HG03354 (cell line): ENCODE measurements around the gene CDC123.
A peak's percentile ranks its signal among the peaks of the same experiment; 100 is the strongest.
"Not testable (repeated sequence)": the region's sequence is repeated elsewhere in the genome, so short reads cannot be mapped to it uniquely, and the experiment has no call there.

ENCODE experiments used
- ATAC-seq: cut with Tn5 transposase; IDR thresholded peaks from one replicate; pipeline ENCODE4 v1.9.1; 2021; ENCODE audit warnings: mild to moderate bottlenecking; ENCODE audit not compliant: unreplicated experiment, poor library complexity, severe bottlenecking

CDC123 gene, protein sequence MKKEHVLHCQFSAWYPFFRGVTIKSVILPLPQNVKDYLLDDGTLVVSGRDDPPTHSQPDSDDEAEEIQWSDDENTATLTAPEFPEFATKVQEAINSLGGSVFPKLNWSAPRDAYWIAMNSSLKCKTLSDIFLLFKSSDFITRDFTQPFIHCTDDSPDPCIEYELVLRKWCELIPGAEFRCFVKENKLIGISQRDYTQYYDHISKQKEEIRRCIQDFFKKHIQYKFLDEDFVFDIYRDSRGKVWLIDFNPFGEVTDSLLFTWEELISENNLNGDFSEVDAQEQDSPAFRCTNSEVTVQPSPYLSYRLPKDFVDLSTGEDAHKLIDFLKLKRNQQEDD

DNA sequence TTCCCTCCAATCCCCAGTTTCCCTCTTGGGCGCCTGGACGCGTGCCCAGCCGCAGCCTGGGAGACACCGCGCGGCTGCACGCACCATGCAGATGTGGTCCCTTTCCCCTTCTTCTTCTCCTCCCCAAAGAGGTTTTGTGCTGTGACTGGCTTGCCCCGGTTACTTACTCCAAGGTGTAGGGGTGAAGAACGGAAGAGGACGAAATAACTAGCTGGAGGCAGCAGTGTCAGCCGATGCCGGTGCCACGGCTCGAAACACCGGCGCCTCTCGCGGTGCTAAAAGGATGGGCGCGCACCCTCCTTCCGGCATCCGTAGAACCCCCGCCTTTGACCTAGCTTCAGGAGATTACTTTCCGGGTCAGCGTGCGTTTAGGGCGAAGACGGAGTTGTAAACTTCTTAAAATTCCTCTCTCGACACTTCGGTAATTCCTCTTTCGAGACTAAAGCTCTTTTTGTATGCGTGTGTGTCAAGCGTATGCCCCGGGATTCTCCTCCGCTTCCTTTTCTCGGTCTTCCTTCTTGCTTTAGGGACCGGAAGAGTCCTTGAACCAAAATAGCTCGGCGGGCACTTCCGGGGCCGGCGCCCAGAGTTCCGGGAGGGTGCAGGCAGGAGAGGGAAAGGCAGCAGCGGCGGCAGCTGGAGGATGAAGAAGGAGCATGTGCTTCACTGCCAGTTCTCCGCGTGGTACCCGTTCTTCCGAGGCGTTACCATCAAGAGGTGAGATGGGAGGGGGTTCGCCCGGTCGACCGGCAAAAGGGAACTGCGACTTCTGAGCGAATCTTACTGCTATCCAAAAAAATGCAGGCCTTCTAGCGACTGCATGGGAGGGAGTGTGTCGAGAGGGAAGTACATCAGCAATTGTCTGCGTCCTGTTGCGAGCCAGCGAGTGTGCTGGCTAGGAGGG lies at the start of gene CDC123, which contains the start of gene NUDT5:
TSS of gene CDC123 (plus strand) at position 586 of the 904 bp plus-strand sequence. CDS start at position 644, 58 bp downstream.
TSS of gene NUDT5 (minus strand) at position 289 of the 904 bp plus-strand sequence. CDS start 9,600 bp downstream, outside the sequence.
- ATAC-seq = peak; percentile 95

GRCh38 chr10:12150163-12150562 lies 45.8 kb upstream of the CDC123 start:
- no peak for ATAC-seq

DNA sequence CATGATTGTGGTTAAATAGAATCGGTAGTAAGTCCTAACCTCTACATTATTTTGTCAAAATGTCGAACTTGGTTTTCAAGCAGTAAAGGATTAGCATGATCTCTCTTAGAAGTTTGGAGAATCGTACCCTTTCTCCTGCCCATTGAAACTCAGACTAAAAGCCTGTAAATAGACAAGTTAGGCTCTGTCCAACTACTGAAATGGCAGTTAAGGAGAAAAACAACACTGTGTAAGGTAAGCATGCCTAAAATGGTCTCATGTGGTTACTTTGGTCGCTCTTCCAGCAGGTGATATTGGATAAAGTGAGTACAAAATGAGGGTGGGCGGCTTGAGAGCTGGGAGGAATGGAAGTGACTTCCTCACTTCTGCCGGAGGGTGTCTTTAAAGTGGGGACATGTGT lies 41.5 kb upstream of the CDC123 start:
- ATAC-seq = no peak

GRCh38 chr10:12156367-12157123 lies 39.4 kb upstream of the CDC123 start:
- no peak for ATAC-seq

GRCh38 chr10:12158111-12158510 lies 37.9 kb upstream of the CDC123 start:
- ATAC-seq = no peak

DNA sequence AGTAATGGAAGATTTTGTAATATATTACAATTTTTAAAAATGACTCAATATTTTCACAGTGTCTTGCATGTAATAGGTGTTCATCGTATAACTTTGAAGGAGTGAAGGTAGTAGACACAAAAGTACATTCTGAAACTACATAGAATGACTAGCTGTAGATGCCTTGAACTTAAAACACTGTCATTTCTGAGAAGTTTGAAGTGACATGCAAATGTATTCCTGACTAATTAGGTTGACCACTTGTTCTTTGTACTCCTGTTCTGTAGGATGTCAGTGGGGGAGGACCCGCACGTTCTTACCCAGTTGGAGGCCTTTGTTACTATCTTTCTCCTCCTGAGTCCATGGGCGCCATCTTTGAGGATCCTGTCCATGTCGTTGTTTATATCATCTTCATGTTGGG lies 35.3 kb upstream of the CDC123 start:
- no peak for ATAC-seq

DNA sequence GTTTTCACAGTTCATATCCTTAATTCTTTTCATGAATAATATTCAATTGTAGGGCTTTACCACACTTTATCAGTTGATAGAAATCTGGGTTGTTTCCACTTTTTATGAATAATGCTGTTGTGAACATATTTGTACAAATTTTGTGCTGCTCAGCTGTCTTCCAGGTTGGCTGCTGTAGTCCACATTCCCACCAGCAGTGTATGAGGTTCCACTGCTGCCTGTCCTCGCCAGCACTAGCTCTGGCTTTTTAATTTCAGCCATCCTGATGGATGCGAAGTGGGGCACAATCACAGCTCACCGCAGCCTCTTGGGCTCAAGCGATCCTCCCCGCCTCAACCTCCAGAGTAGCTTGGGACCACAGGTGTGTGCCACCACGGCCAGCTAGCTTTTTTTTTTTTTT lies 33.1 kb upstream of the CDC123 start:
- no peak for ATAC-seq

- ATAC-seq = no peak
These were observed 31.9 kb upstream of the CDC123 start for GRCh38 chr10:12164085-12164484.

DNA sequence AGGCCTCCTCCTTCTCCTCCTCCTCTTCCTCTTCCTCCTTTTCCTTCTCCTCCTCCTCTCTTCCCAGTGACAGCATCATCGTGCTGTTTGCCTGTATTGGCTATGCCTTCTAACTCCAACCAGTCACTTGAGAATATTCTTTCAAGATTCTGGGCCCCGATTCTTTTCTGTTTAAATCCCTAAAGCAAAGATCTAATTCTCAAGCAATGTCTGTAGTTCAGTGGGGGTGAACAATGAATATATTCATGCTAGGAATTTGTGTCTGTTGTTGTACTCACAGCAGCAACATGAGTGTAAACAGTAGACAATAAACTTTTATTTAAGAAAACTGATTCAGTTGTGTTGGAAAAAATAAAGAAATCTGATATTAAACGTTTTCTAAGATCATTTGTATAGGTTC lies 31.0 kb upstream of the CDC123 start:
- no peak for ATAC-seq

DNA sequence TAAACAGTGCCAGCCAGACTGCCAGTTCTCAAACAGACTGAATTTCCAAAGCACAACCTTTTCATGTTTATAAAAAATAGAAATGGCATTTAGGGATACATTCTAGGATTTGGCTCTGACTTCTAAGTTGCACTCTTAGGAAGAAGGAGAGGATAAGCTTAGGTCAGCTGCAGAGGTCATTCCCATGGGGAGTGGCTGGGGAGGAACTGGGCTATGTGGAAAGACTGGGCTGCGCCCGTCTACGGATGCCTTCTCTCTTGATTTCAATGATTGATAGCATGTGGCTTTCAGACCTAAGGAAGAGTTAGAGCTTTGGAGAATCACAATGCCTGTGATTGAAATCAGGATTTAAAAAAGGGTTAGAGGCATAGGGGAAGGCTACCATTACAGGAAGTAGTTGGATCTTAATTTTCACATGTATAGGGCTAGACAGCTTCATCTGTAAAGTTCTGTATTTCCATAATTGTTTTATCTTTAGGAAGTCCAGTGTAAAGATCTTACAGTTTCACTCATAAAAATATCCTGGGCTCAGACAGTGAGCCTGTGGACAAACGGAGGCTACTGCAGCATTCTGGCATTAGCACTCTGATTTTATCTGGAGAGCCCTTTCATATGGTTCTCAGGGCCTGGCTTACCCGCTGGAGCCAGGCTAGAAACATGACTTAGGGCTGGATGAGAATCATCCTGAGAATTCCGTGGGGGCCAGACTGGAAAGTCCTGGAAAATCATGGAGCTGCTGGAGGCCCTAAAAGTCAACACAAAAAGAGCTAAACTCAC lies 29.8 kb upstream of the CDC123 start:
- no peak for ATAC-seq

- not testable (repeated sequence) for ATAC-seq
These were observed 24.5 kb upstream of the CDC123 start for GRCh38 chr10:12171512-12171911.

- no peak for ATAC-seq
These were observed 18.3 kb upstream of the CDC123 start for GRCh38 chr10:12177642-12178041.

- no peak for ATAC-seq
These were observed 16.3 kb upstream of the CDC123 start for GRCh38 chr10:12179606-12180170.

GRCh38 chr10:12180221-12180974 lies 15.6 kb upstream of the CDC123 start:
- ATAC-seq = no peak

DNA sequence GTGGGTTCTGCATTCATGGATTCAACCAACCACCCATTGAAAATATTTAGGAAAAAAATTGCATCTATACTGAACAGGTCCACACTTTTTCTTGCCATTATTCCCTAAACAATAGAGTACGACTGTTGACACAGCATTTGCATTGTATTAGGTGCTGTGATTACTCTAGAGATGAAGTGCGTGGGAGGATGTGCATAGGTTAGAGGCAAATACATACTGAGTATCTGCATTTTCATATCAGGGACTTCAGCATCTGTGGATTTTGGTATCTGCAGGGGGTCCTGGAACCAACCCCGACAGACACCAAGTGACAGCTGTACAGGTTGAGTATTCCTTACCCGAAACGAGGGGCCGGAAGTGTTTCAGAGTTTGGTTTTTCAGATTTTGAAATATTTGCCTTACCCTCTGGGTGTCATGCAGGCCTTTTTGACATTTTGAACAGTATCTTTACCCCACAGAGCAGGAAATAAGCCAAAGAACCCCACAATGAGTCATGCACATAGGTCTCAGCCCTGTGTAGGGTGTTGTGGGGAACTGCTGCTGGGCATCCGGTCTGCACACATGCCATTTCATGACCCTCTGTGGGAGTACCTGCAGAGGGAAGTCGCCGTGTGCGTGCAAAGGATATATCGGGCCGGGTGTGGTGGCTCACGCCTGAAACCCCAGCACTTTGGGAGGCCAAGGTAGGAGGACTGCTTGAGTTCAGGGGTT lies 14.8 kb upstream of the CDC123 start:
- peak; percentile 68 for ATAC-seq

GRCh38 chr10:12184165-12184564 lies 11.8 kb upstream of the CDC123 start:
- ATAC-seq = no peak

DNA sequence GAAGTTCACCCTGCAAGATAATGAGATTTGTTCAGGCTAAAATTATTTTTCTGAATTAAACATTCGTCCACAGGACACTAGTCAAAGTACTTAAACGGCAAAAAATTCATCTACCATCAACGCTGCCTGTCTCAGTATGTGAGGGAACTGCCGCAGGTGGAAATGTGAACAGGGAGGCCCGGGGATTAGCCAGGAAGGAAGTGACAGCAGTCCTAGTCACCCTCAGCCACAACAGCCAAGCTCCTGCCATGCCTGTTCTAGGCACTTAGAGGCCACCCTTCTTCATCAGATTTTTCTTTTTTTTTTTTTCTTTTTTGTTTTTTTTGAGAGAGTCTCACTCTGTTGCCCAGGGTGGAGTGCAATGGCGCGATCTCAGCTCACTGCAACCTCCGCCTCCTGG lies 9.7 kb upstream of the CDC123 start:
- ATAC-seq = no peak
